GM19463 (cell line): ENCODE results near the gene SRP19.
"Not testable (repeated sequence)": the region's sequence is repeated elsewhere in the genome, so short reads cannot be mapped to it uniquely, and the experiment has no call there.

Experiments used
- ATAC-seq: cut with Tn5 transposase; IDR thresholded peaks from one replicate; pipeline ENCODE4 v1.9.1; 2021; ENCODE audit warnings: mild to moderate bottlenecking, moderate library complexity; ENCODE audit not compliant: unreplicated experiment

SRP19 gene

DNA sequence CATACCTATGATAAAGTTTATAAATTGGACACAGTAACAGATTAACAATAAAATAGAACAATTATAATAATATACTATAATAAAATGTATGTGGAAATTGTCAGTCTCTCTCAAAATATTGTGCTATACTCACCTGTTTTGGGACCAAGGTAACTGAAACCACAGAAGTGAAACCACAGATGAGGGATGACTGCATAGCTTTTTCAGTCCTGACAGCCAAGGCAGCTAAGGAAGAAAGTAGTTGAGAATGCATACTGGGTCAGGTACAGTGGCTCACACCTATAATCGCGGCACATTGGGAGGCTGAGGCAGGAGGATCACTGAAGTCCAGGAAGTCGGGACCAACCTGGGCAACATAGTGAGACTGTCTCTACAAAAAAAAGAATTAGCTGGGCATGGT lies 8.9 kb downstream of the SRP19 start:
- peak; percentile 80 for ATAC-seq

DNA sequence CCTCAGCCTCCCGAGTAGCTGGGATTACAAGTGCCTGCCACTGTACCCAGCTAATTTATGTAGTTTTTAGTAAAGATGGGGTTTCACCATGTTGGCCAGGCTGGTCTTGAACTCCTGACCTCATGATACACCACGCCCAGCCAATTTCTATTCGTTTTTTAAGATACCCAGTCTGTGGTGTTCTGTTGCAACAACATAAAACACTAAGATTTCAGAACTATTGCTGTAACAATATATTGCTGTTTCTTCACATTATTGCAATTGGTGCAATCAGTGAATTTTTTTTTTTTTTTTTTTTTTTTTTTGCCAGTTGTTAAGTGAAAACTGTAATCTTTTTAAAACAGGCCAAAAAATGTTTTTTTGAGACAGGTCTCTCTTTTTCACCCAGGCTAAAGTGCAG lies 9.9 kb downstream of the SRP19 start:
- no peak for ATAC-seq

DNA sequence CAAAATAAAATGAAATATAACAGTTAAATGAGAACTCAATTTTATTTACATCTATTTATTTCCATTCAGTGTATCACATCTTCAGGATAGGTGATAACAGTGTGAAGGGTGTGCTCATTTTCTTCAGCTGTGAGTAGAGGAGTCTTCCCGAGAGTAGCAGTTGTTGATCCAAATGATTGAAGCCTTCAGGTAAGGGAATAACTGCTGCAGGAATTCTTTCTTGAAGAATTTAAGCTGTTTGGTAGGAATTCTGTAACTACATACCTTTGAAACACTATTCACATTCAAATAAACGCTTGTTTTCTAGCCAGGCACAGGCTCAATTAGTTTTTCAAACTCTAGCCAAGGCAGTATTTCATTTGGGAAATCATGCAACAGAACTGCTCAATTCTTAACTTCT lies 15.3 kb downstream of the SRP19 start:
- no peak for ATAC-seq

DNA sequence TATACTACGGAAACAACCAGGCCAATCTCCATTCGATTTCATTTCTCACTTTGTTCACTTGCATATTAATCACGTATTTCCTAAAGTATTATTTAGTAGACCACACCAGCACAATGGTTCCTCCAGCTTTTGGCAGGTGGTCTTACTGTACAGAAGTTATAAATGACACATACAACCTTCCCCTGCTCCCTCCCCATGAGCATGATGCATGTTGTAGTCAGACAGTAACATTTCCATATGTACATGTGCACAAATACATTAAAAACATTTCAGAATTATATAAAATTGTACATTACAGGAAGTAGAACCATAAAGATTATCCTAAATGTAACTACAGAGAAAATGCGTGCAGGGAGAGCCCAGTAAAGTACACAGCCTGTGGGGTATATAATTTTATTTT lies 17.0 kb downstream of the SRP19 start:
- no peak for ATAC-seq

GRCh38 chr5:112878760-112879159 lies 17.7 kb downstream of the SRP19 start:
- ATAC-seq = peak; percentile 56

DNA sequence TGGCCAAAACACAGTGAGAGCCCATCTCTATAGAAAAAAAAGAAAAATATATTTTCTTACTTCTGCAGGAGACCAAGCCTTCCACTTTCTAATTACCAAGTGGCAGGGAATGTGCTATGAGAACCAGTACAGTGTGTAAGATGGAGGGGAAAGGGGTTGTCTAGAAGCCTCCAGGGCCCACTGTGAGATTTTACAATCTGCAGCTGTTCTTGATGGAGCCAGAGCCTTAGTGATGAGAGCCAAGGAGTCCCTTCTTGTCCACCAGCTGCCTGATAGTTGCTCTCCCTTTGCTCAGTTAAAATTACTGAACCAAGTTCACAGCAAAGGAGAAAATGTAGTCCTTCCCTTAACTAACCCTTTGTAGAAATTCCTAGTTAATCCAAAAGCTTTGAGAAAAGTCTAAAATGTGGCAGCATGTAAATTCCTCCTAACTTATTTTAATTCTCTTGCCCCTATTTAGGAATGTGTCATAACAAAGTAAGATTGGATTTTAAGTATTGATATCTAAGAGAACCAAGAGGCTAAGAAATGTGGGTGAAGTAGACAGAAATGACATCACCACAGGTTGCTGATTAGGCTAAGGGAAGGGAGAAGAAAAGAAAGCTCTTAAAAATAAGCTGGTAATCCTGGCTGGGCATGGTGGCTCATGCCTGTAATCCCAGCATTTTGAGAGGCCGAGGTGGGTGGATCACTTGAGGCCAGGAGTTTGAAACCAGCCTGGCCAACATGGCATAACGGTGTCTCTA lies 19.3 kb downstream of the SRP19 start:
- no peak for ATAC-seq

DNA sequence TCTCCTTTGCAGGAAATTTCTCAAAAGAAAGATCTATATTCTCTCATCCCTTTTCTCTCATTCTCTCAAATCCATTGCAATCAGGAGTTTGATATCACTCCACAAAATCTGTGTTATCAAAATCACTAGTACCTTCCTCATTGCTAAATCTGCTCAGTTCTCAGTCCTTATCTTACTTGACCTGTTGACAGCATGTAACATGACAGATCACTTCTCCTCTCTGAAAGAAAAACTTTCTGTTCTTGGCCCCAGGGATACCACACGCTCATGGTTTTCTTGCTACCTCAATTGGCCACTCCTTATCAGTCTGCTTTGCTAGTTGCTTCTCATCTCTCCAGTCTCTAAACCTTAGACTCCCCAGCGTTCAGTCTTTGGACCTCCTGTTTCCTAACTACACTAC lies 22.1 kb downstream of the SRP19 start:
- ATAC-seq = no peak

DNA sequence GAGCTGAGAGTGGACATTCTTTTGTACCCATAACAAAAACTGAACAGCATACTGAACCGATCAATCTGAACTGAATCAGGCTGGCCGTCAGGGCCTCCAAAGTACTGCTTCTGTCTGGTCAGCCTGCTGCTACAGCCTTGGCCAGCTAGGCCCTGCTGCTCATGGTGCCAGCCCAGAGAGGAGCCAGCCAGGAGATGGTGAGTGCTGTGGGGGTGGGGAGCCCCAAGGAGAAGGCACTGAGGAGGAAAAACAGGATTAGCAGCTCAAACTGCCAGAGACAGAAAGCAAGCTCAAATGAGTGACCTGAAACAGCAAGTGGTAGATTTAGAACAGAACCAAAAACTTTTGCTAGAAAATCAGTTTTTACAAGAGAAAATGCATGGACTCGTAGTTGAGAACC lies 23.9 kb downstream of the SRP19 start:
- no peak for ATAC-seq

DNA sequence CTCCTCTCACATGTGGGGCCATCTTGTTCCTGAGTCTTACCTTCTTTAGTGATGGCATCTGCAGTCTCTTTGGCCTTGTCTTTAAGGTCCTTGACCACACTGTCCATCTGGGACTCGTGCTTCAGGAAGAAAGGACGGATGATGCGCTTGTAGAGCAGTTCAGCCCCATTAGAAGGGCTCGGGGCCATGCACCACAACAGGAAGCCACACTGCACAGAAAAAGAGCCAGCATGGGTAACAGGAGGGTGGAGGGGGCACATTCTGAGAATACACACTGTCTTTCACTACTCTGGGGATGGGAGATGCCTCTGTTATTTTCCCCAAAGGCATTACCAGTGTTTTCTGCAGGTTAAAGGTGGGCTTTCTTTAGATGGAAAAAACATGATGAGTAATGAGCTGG lies 25.9 kb downstream of the SRP19 start:
- ATAC-seq = no peak

DNA sequence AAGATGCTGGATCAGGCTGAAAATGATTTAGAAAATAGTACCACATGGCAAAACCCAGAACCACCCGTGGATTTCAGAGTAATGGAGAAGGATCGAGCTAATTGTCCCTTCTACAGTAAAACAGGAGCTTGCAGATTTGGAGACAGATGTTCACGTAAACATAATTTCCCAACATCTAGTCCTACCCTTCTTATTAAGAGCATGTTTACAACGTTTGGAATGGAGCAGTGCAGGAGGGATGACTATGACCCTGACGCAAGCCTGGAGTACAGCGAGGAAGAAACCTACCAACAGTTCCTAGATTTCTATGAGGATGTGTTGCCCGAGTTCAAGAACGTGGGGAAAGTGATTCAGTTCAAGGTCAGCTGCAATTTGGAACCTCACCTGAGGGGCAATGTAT lies 31.0 kb downstream of the SRP19 start:
- not testable (repeated sequence) for ATAC-seq

GRCh38 chr5:112892776-112893175 lies 31.7 kb downstream of the SRP19 start:
- ATAC-seq = no peak

- ATAC-seq = no peak
Observed at GRCh38 chr5:112895682-112896081, 34.6 kb downstream of the SRP19 start.

GRCh38 chr5:112902561-112902960 lies 41.5 kb downstream of the SRP19 start:
- no peak for ATAC-seq

DNA sequence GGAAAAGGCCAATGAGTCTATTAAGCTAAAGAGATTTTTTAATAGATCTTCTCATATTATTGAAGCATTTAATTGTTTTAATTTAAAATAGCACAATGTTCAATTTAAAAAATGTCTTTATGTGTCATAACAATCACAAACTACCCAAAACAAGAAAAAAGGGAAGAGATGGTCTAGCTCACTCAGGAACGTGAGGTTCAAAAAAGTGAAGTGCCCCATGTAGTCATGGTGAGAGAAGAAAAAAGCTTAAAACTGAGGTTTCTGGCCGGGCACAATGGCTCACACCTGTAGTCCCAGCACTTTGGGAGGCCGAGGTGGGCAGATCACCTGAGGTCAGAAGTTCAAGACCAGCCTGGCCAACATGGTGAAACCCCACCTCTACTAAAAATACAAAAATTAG lies 43.9 kb downstream of the SRP19 start:
- ATAC-seq = not testable (repeated sequence)

DNA sequence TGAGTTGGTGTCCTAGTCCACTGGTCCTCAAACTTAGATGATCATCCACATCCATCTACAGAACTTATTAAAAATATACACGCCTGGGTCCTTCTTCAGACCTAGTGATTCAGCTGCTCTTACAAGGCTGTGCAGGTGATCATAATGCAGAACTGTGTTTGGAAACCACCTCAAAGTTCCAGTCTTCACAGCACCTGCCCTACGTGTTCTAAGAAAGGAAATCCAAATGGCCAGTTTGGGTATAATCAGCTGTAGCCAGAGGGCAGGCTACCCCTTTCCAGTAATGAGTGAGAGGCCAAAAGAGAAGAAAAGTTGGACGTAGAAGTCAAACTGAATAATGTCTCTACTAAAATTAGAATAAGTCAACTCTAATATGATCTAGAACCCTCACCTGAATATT lies 45.5 kb downstream of the SRP19 start:
- peak; percentile 63 for ATAC-seq

DNA sequence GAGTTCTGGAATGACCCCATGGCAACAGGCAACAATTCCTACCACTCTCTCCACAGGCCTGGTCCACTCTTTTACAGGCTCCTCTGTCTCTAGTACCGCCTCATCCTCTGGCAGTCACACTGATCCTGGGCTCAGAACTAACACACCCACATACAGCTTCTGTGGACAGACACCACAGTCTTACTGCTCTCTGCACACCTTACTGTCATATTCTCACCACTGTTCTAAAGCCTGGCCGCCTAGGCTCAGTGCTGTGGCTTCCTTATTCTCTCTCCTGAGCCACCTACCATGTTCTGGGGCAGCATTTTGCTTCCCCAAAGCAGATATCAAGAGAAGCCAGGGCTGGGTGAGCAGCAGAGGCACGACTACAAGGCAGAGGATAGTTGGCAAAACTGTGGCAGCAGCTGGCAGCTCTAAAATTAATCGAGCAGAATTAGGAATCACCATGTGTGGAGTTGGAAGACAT lies 46.1 kb downstream of the SRP19 start:
- peak; percentile 22 for ATAC-seq

DNA sequence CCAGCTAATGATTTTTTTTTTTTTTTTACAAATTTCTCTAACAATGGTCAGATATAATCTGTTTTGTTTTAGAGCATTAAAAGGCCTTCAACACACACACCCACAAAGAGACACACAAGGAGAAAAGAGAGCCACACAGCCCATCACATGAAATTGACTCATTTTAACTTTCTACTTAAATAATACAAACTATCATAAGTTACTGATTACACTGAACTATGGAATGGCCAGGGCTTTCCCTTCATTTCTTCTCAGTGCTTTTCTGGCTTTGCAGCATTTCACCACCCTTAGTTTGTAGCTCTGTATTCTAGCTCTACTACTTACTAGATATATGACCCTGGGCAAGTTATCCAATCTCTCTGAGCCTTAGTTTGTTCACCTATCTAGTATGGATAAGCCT lies 47.8 kb downstream of the SRP19 start:
- no peak for ATAC-seq

DNA sequence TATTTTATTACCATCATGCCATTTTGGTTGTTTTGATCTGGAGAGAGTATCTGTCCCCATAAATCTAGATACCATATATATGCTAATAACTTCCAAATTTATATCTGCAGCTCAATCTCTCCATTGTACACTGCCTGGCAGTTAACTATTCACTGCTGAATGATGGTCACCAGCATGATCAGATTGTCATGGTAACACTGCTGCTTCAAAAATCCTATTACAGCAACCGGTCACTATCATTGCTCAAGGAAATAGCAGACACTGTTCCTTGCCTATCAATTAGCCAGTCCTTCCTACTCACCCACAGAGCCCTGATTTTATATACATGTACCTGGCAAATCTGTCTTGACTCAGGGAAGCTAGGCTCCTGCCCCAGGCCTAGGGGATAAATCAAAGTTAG lies 49.4 kb downstream of the SRP19 start:
- ATAC-seq = no peak

GRCh38 chr5:112914584-112914983 lies 53.5 kb downstream of the SRP19 start:
- no peak for ATAC-seq

DNA sequence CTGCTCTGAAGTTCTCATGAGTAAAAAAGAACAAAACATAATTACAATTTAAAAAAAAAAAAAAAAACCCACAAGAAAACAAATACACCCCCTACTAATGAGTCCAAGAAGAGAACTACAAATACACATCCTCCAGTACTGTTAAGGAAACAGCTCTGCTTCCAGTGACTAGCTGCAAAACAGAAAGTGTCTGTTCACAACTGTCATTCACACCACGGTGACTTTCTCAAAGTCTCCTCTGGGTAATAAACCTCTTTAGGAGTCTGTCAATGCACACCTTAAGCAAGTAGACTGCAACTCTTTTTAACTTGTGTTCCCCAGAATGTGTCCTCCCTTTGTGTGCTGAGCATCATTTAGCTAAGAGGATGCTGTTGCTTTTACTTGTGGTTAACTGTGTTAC lies 54.7 kb downstream of the SRP19 start:
- peak; percentile 36 for ATAC-seq

- ATAC-seq = no peak
Observed at GRCh38 chr5:112917453-112917995, 56.4 kb downstream of the SRP19 start.

DNA sequence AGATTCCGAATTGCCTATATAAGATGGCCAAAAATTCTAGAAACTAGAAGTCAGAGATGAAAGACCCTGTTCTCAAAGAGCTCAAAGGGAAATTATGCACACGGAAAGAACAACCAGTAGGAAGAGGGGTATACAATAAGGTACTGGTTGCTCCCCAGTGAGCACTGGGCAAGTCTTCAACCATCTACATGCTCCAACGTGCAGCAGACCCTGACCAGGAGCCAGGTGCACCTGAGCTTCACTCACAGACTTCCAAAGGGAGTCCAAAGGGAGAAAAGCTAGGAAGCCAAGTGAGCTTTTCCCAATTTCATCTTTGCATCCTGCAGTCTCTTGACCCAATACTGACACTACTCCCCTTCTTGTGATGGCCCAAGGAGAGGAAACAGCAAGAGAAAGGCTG lies 57.0 kb downstream of the SRP19 start:
- ATAC-seq = no peak

- no peak for ATAC-seq
Observed at GRCh38 chr5:112918679-112919078, 57.6 kb downstream of the SRP19 start.
